Activated CD8-positive, alpha-beta T cell treated with anti-CD3 and anti-CD28 coated beads for 36 hours (primary cell): ENCODE measurements around the gene SRGAP1. TPM values are rescaled to one million over a fixed set of nuclear protein-coding genes. Genes with fewer than 3 reads are reported as not detected.

Experiments used
- ATAC-seq: fragments of 200-7000 bp; cut with Tn5 transposase; one replicate; pipeline ENCODE4 v1.10.0; 2021; ENCODE audit warnings: mild to moderate bottlenecking, moderate library complexity
- CTCF ChIA-PET: fragments of 350-600 bp; sonication (Branson Sonifier 250); formaldehyde crosslinking; loops from one replicate; lab custom pipeline; 2021; ENCODE audit warnings: antibody characterized with exemption; lab: Charles Lee
- POLR2A ChIA-PET: fragments of 350-600 bp; sonication (Branson Sonifier 250); formaldehyde crosslinking; loops from one replicate; lab custom pipeline; 2021; ENCODE audit warnings: antibody characterized with exemption; lab: Charles Lee
- DNase-seq: peaks from one replicate; pipeline ENCODE4 v3.0.0-alpha.2; 2020
- H3K27ac Mint-ChIP-seq: one replicate; pipeline ENCODE4 v1.8.0; 2021; ENCODE audit warnings: mild to moderate bottlenecking, mixed read lengths
- H3K27me3 Mint-ChIP-seq: one replicate; pipeline ENCODE4 v1.8.0; 2021; ENCODE audit warnings: mixed read lengths
- H3K36me3 Mint-ChIP-seq: one replicate; pipeline ENCODE4 v1.8.0; 2021; ENCODE audit warnings: low read depth, mixed read lengths
- H3K4me1 Mint-ChIP-seq: one replicate; pipeline ENCODE4 v1.8.0; 2021; ENCODE audit warnings: low read depth, mixed read lengths
- H3K4me3 Mint-ChIP-seq: one replicate; pipeline ENCODE4 v1.8.0; 2021; ENCODE audit warnings: mild to moderate bottlenecking, moderate library complexity, mixed read lengths
- H3K9me3 Mint-ChIP-seq: one replicate; pipeline ENCODE4 v1.8.0; 2021; ENCODE audit warnings: mixed read lengths
- intact Hi-C: fragments of 100-400 bp; cut with micrococcal nuclease; formaldehyde crosslinking; loops from one replicate; pipeline ENCODE4 v1.10.0; 2022
- total RNA-seq, 2 experiments: library from RNA; stranded (reverse); gene quantifications; one replicate each; pipeline ENCODE4 v1.2.3, GENCODE V29; 2021
- TF ChIP-seq, protein P1 (sequence below): fragments of 200-600 bp; IDR thresholded peaks from one replicate; pipeline ENCODE4 v1.8.0; 2022; ENCODE audit warnings: antibody characterized with exemption, mild to moderate bottlenecking

The SRGAP1 gene
- total RNA-seq, 2 experiments from 2014 or later: 0.02 to 0.07 TPM

GRCh38 chr12:63990828-63991547 is 146.5 kb downstream of the SRGAP1 start:
- ChIA-PET CTCF (no interaction called here), POLR2A (no interaction called here)
- H3K27ac Mint-ChIP-seq: no peak overlapping the region
- no peak overlapping the region for H3K4me3 Mint-ChIP-seq
- ATAC-seq (no peak), DNase-seq (no peak)
- TF ChIP-seq, protein P1, sequence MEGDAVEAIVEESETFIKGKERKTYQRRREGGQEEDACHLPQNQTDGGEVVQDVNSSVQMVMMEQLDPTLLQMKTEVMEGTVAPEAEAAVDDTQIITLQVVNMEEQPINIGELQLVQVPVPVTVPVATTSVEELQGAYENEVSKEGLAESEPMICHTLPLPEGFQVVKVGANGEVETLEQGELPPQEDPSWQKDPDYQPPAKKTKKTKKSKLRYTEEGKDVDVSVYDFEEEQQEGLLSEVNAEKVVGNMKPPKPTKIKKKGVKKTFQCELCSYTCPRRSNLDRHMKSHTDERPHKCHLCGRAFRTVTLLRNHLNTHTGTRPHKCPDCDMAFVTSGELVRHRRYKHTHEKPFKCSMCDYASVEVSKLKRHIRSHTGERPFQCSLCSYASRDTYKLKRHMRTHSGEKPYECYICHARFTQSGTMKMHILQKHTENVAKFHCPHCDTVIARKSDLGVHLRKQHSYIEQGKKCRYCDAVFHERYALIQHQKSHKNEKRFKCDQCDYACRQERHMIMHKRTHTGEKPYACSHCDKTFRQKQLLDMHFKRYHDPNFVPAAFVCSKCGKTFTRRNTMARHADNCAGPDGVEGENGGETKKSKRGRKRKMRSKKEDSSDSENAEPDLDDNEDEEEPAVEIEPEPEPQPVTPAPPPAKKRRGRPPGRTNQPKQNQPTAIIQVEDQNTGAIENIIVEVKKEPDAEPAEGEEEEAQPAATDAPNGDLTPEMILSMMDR: no peak
- no peaks in the 10 kb centered on the region for H3K4me1 Mint-ChIP-seq
- H3K27me3 Mint-ChIP-seq: peaks cover 4% of the 10 kb centered on the region
- intact Hi-C loops: no loop called here
- H3K9me3 Mint-ChIP-seq: no peaks in the 10 kb centered on the region
- no peaks in the 10 kb centered on the region for H3K36me3 Mint-ChIP-seq

DNA sequence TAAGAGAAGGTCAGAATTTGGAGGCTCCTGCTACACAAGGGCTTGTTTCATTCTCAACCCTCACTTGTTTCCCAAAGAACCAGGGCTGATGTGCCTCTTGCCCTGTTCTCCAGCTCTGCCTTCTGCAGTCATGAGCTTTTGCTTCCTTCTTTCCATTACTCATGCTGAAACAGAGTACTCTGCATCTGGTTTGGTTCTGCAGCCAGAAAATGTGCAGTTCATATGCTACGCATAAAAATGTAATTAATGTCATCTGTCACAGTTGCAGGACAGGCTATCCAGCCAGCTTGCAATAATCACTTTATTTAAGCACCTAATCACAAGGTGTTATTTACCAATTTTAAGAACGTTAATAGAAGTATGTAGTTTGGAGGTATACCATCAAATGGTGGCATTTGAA is 150.2 kb downstream of the SRGAP1 start:
- DNase-seq (no peak), ATAC-seq (no peak)
- POLR2A ChIA-PET: no interaction called here
- H3K4me3 Mint-ChIP-seq: no peak overlapping the region
- H3K36me3 Mint-ChIP-seq: no peaks in the 10 kb centered on the region
- CTCF ChIA-PET: no interaction called here
- H3K4me1 Mint-ChIP-seq: no peaks in the 10 kb centered on the region
- peaks cover 10% of the 10 kb centered on the region for H3K27me3 Mint-ChIP-seq
- intact Hi-C loops: no loop called here
- H3K9me3 Mint-ChIP-seq: no peaks in the 10 kb centered on the region
- H3K27ac Mint-ChIP-seq: no peak overlapping the region
- TF ChIP-seq, protein P1: no peak

DNA sequence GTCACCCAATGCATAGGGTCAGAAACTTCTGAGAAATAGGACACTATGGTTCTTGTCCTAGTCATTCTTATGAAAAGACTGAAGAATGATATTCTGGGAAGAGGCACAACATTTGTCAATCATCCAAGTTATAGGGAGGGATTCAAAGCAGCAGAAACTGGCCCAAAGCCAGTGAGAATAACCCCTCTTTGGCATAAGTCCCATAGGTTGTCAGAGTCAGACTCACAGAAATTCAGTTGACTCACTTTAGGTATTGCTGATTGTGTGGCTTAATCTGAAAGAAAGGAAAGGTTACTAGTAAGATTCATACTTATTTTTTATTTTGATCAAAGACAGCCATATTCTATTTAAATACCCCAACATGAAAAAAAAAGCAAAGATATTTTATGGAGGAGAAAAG is 151.0 kb downstream of the SRGAP1 start:
- POLR2A ChIA-PET: no interaction called here
- H3K9me3 Mint-ChIP-seq: no peaks in the 10 kb centered on the region
- H3K27ac Mint-ChIP-seq: no peak overlapping the region
- no peaks in the 10 kb centered on the region for H3K36me3 Mint-ChIP-seq
- TF ChIP-seq, protein P1: no peak
- no peaks in the 10 kb centered on the region for H3K4me1 Mint-ChIP-seq
- CTCF ChIA-PET: no interaction called here
- no peak overlapping the region for H3K4me3 Mint-ChIP-seq
- DNase-seq (no peak), ATAC-seq (no peak)
- H3K27me3 Mint-ChIP-seq: peaks cover 10% of the 10 kb centered on the region
- intact Hi-C loops: no loop called here

- DNase-seq: no peak
- H3K4me3 Mint-ChIP-seq: no peak overlapping the region
- ChIA-PET POLR2A (no interaction called here), CTCF (no interaction called here)
- H3K36me3 Mint-ChIP-seq: no peaks in the 10 kb centered on the region
- H3K27ac Mint-ChIP-seq: no peak overlapping the region
- H3K9me3 Mint-ChIP-seq: no peaks in the 10 kb centered on the region
- intact Hi-C loops: no loop called here
- TF ChIP-seq, protein P1: no peak
- peaks cover 10% of the 10 kb centered on the region for H3K27me3 Mint-ChIP-seq
- no peaks in the 10 kb centered on the region for H3K4me1 Mint-ChIP-seq
- no peak for ATAC-seq
Measured at GRCh38 chr12:63996556-63996955, 152.1 kb downstream of the SRGAP1 start.

DNA sequence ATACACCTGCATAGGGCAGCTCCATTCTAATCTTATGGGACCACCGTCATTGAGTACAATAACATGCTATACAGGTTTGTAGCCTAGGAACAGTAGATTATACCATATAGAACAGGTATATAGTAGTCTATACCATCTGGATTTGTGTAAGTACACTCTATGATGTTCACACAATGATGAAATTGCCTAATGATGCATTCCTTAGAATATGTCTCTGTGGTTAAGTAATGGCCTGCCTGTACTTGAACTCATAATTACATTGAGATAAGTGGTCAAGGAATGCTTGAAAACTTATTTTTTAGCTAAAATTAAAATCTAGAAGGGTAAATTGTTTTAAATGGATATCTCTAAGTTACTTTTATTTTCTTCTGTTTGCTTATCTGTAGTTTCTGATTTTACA is 152.7 kb downstream of the SRGAP1 start:
- TF ChIP-seq, protein P1: no peak
- Mint-ChIP-seq H3K9me3 (no peaks in the 10 kb centered on the region), H3K4me1 (no peaks in the 10 kb centered on the region), H3K27ac (no peak overlapping the region), H3K4me3 (no peak overlapping the region), H3K36me3 (no peaks in the 10 kb centered on the region), H3K27me3 (peaks cover 10% of the 10 kb centered on the region)
- ChIA-PET POLR2A (no interaction called here), CTCF (no interaction called here)
- intact Hi-C loops: no loop called here
- no peak for ATAC-seq
- no peak for DNase-seq
